WTC11 (cell line): ENCODE results near the gene NAXD. TPM values are rescaled to one million over a fixed set of nuclear protein-coding genes. Genes with fewer than 3 reads are reported as not detected.
"Not testable (repeated sequence)": the region's sequence is repeated elsewhere in the genome, so short reads cannot be mapped to it uniquely, and the experiment has no call there.

ENCODE experiments used
- ATAC-seq: fragments of 200-7000 bp; cut with Tn5 transposase; 2 replicates; pipeline ENCODE4 v1.10.0; 2021; ENCODE audit warnings: mild to moderate bottlenecking, moderate library complexity
- CTCF ChIA-PET: fragments of 300-600 bp; sonication (Branson Sonifier 250); formaldehyde crosslinking; loops from one replicate; lab custom pipeline; 2021; ENCODE audit warnings: antibody characterized with exemption; lab: Charles Lee
- POLR2A ChIA-PET: fragments of 350-600 bp; sonication (Branson Sonifier 250); formaldehyde crosslinking; loops from one replicate; lab custom pipeline; 2021; ENCODE audit warnings: antibody characterized with exemption; lab: Charles Lee
- DNase-seq: peaks from one replicate; pipeline ENCODE4 v3.0.0; 2021; ENCODE audit warnings: low spot score
- H3K27ac Mint-ChIP-seq: 2 replicates; pipeline ENCODE4 v1.8.0; 2021; ENCODE audit warnings: mixed read lengths
- H3K27me3 Mint-ChIP-seq: 2 replicates; pipeline ENCODE4 v1.8.0; 2021; ENCODE audit warnings: low read depth, mild to moderate bottlenecking, moderate library complexity, mixed read lengths
- H3K36me3 Mint-ChIP-seq: 2 replicates; pipeline ENCODE4 v1.8.0; 2021; ENCODE audit warnings: mixed read lengths
- H3K4me1 Mint-ChIP-seq: 2 replicates; pipeline ENCODE4 v1.8.0; 2022; ENCODE audit warnings: mixed read lengths
- H3K4me3 Mint-ChIP-seq: 2 replicates; pipeline ENCODE4 v1.8.0; 2021; ENCODE audit warnings: mild to moderate bottlenecking, moderate library complexity, mixed read lengths
- H3K9me3 Mint-ChIP-seq: 2 replicates; pipeline ENCODE4 v1.8.0; 2021; ENCODE audit warnings: mixed read lengths
- E2F4 ChIP-seq: sonication (generic); formaldehyde crosslinking; IDR thresholded peaks from 2 replicates; pipeline ENCODE4 v1.8.1; 2022; ENCODE audit warnings: low read depth, mild to moderate bottlenecking, moderate library complexity, missing genetic modification reagents, borderline replicate concordance
- ESRRA ChIP-seq: sonication (generic); formaldehyde crosslinking; IDR thresholded peaks from 2 replicates; pipeline ENCODE4 v1.8.1; 2022; ENCODE audit warnings: mild to moderate bottlenecking, missing genetic modification reagents, borderline replicate concordance
- ETV6 ChIP-seq: sonication (generic); formaldehyde crosslinking; IDR thresholded peaks from 2 replicates; pipeline ENCODE4 v1.8.1; 2022; ENCODE audit warnings: mild to moderate bottlenecking, missing genetic modification reagents
- GABPB1 ChIP-seq: sonication (generic); formaldehyde crosslinking; IDR thresholded peaks from 2 replicates; pipeline ENCODE4 v1.8.1; 2023; ENCODE audit warnings: mild to moderate bottlenecking, missing genetic modification reagents
- NR1H2 ChIP-seq: sonication (generic); formaldehyde crosslinking; IDR thresholded peaks from 2 replicates; pipeline ENCODE4 v1.9.0; 2021; ENCODE audit warnings: mild to moderate bottlenecking, moderate library complexity, missing genetic modification reagents
- NR2C2 ChIP-seq: sonication (generic); formaldehyde crosslinking; IDR thresholded peaks from 2 replicates; pipeline ENCODE4 v1.8.0; 2022; ENCODE audit warnings: mild to moderate bottlenecking, missing genetic modification reagents
- USF2 ChIP-seq: sonication (generic); formaldehyde crosslinking; IDR thresholded peaks from 2 replicates; pipeline ENCODE4 v1.8.1; 2023; ENCODE audit warnings: mild to moderate bottlenecking, missing genetic modification reagents, moderate library complexity
- ZNF396 ChIP-seq: fragments of 250-450 bp; sonication (Bioruptor Pico); IDR thresholded peaks from 2 replicates; pipeline ENCODE4 v1.8.0; 2021; ENCODE audit warnings: mild to moderate bottlenecking, moderate library complexity, borderline replicate concordance
- total RNA-seq: library from RNA; stranded (reverse); gene quantifications from 3 replicates; pipeline ENCODE4 v1.2.3, GENCODE V29; 2021
- TF ChIP-seq, protein P1 (sequence below): sonication (generic); formaldehyde crosslinking; conservative IDR thresholded peaks from 2 replicates; pipeline ENCODE4 v1.8.1; 2022; ENCODE audit warnings: mild to moderate bottlenecking, missing genetic modification reagents
- TF ChIP-seq, protein P2 (sequence below): sonication (generic); formaldehyde crosslinking; IDR thresholded peaks from 2 replicates; pipeline ENCODE4 v1.8.1; 2023; ENCODE audit warnings: mild to moderate bottlenecking, moderate library complexity, missing genetic modification reagents
- TF ChIP-seq, protein P3 (sequence below): sonication (generic); formaldehyde crosslinking; IDR thresholded peaks from 2 replicates; pipeline ENCODE4 v1.8.1; 2022; ENCODE audit warnings: mild to moderate bottlenecking, missing genetic modification reagents, moderate library complexity, borderline replicate concordance

The NAXD gene
- total RNA-seq, 1 experiment from 2014 or later = 29.3 TPM

DNA sequence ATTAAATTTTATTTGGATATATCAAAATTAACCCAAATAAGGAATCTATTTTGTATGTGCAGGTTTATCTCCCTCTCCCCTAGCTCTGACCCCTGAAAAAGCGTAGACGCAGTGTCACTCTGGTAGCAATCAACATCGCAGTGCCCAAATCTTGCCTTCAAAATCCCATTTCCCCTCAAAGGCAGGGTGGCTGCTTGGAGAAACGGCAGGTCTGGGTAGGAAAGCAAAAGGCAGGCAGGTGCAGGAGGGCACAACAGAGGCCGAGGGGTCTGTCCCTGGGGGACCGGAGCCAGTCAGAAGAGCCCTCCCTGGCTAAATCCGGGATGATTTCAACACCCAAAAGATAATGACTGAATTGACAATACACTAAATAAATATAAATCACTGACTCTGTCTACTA lies 41.9 kb downstream of the NAXD start (continued):
- no peak for TF ChIP-seq USF2 (CRISPR knock-in tag)
- TF ChIP-seq ETV6 (CRISPR knock-in tag) = no peak
- TF ChIP-seq, protein P1, sequence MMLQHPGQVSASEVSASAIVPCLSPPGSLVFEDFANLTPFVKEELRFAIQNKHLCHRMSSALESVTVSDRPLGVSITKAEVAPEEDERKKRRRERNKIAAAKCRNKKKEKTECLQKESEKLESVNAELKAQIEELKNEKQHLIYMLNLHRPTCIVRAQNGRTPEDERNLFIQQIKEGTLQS (CRISPR knock-in tag) = no peak
- TF ChIP-seq E2F4 (CRISPR knock-in tag) = no peak
- no peak for TF ChIP-seq NR1H2 (CRISPR knock-in tag)
- TF ChIP-seq, protein P2, sequence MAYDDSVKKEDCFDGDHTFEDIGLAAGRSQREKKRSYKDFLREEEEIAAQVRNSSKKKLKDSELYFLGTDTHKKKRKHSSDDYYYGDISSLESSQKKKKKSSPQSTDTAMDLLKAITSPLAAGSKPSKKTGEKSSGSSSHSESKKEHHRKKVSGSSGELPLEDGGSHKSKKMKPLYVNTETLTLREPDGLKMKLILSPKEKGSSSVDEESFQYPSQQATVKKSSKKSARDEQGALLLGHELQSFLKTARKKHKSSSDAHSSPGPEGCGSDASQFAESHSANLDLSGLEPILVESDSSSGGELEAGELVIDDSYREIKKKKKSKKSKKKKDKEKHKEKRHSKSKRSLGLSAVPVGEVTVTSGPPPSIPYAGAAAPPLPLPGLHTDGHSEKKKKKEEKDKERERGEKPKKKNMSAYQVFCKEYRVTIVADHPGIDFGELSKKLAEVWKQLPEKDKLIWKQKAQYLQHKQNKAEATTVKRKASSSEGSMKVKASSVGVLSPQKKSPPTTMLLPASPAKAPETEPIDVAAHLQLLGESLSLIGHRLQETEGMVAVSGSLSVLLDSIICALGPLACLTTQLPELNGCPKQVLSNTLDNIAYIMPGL (CRISPR knock-in tag) = no peak
- no peak for TF ChIP-seq NR2C2
- TF ChIP-seq, protein P3, sequence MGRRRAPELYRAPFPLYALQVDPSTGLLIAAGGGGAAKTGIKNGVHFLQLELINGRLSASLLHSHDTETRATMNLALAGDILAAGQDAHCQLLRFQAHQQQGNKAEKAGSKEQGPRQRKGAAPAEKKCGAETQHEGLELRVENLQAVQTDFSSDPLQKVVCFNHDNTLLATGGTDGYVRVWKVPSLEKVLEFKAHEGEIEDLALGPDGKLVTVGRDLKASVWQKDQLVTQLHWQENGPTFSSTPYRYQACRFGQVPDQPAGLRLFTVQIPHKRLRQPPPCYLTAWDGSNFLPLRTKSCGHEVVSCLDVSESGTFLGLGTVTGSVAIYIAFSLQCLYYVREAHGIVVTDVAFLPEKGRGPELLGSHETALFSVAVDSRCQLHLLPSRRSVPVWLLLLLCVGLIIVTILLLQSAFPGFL (CRISPR knock-in tag) = no peak

GRCh38 chr13:110658218-110658911 lies 43.0 kb downstream of the NAXD start:
- POLR2A ChIA-PET, H3K27me3 Mint-ChIP-seq, DNase-seq, H3K4me3 Mint-ChIP-seq, H3K27ac Mint-ChIP-seq, H3K4me1 Mint-ChIP-seq, ATAC-seq: not testable (repeated sequence)
- Mint-ChIP-seq H3K36me3 (peaks cover 65% of the 10 kb centered on the region), H3K9me3 (peaks cover 50% of the 10 kb centered on the region)
- CTCF ChIA-PET = interaction anchor here (0.9 kb wide), 1 partner anchor 23 kb away, joined by 3 read pairs; no protein-coding TSS in a partner anchor

GRCh38 chr13:110661256-110661655 lies 45.9 kb downstream of the NAXD start:
- Mint-ChIP-seq H3K27me3 (no peaks in the 10 kb centered on the region), H3K9me3 (peaks cover 47% of the 10 kb centered on the region), H3K4me1 (no peaks in the 10 kb centered on the region), H3K4me3 (no peak overlapping the region), H3K36me3 (peaks cover 82% of the 10 kb centered on the region), H3K27ac (no peak overlapping the region)
- CTCF ChIA-PET = no interaction called here
- TF ChIP-seq ZNF396 (CRISPR knock-in tag) = no peak
- TF ChIP-seq NR2C2 = no peak
- TF ChIP-seq GABPB1 (CRISPR knock-in tag) = no peak
- DNase-seq (no peak), ATAC-seq (no peak)
- POLR2A ChIA-PET = no interaction called here

DNA sequence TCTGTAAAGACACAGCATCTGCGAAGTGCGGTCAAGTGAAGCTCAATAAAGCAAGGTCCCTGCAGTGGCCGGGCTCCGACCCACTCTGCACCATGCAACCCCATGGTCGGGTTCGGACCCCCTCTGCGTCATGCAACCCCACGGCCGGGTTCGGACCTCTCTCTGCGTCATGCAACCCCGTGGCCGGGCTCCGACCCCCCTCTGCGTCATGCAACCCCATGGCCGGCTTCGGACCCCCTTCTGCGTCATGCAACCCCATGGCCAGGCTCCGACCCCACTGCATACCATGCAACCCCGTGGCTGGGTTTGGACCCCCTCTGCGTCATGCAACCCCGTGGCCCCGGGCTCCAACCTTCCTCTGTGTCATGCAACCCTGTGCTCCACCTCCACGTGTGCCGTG lies 46.7 kb downstream of the NAXD start:
- Mint-ChIP-seq H3K4me1 (no peaks in the 10 kb centered on the region), H3K27ac (no peak overlapping the region), H3K9me3 (peaks cover 46% of the 10 kb centered on the region), H3K36me3 (peaks cover 88% of the 10 kb centered on the region), H3K4me3 (no peak overlapping the region), H3K27me3 (no peaks in the 10 kb centered on the region)
- TF ChIP-seq NR1H2 (CRISPR knock-in tag) = no peak
- TF ChIP-seq, protein P2 (CRISPR knock-in tag) = no peak
- no peak for TF ChIP-seq ESRRA (CRISPR knock-in tag)
- POLR2A ChIA-PET = no interaction called here
- ATAC-seq (no peak), DNase-seq (no peak)
- CTCF ChIA-PET = no interaction called here
